HepG2 (cell line): ENCODE results near the gene TMEM235. TPM values are rescaled to one million over a fixed set of nuclear protein-coding genes. Genes with fewer than 3 reads are reported as not detected.

Experiments
- CEBPB ChIP-seq: IDR thresholded peaks from 2 replicates; pipeline ENCODE4 v1.6.1; 2011; ENCODE audit warnings: low read depth, low read length, improper control_type of control experiment, borderline replicate concordance
- EZH2 ChIP-seq: conservative IDR thresholded peaks from 2 replicates; pipeline ENCODE4 v1.6.1; 2012; ENCODE audit warnings: mild to moderate bottlenecking, low read depth, low read length, moderate library complexity
- IRX3 ChIP-seq: sonication (generic); formaldehyde crosslinking; IDR thresholded peaks from 2 replicates; pipeline ENCODE4 v1.8.1; 2023; ENCODE audit warnings: mild to moderate bottlenecking, low read depth, missing genetic modification reagents, borderline replicate concordance
- KAT7 ChIP-seq: IDR thresholded peaks from 2 replicates; pipeline ENCODE4 v1.6.1; 2018; ENCODE audit warnings: borderline replicate concordance, missing compliant biosample characterization
- KMT2A ChIP-seq: sonication (generic); formaldehyde crosslinking; IDR thresholded peaks from 2 replicates; pipeline ENCODE4 v1.4.0; 2020; ENCODE audit warnings: missing genetic modification reagents
- LCORL ChIP-seq, 2 experiments: fragments of 450-650 bp in 1 of 2; sonication (generic) in 1 of 2; formaldehyde crosslinking in 1 of 2; IDR thresholded peaks; 2 replicates each; pipeline versions ENCODE4 v1.5.0 to v1.6.1; 2017 to 2020; ENCODE audit warnings: antibody characterized with exemption in 1 of 2, missing genetic modification reagents in 1 of 2
- NFATC3 ChIP-seq: sonication (generic); formaldehyde crosslinking; IDR thresholded peaks from 2 replicates; pipeline ENCODE4 v1.5.1; 2020; ENCODE audit warnings: mild to moderate bottlenecking, missing genetic modification reagents
- PHB2 ChIP-seq: fragments of 450-650 bp; IDR thresholded peaks from 2 replicates; pipeline ENCODE4 v1.6.1; 2018; ENCODE audit not compliant: partially characterized antibody
- RORA ChIP-seq: sonication (generic); formaldehyde crosslinking; IDR thresholded peaks from 2 replicates; pipeline ENCODE4 v1.5.0; 2020; ENCODE audit warnings: mild to moderate bottlenecking, missing genetic modification reagents, moderate library complexity
- SIX4 ChIP-seq: sonication (generic); formaldehyde crosslinking; IDR thresholded peaks from 2 replicates; pipeline ENCODE4 v1.4.0; 2020; ENCODE audit warnings: missing genetic modification reagents
- SP1 ChIP-seq, 2 experiments: fragments of 450-650 bp in 1 of 2; sonication (generic) in 1 of 2; formaldehyde crosslinking in 1 of 2; IDR thresholded peaks; 2 replicates each; pipeline versions ENCODE4 v1.4.0 to v1.6.1; 2016 to 2020; ENCODE audit warnings: missing genetic modification reagents in 1 of 2
- TBP ChIP-seq: sonication (generic); formaldehyde crosslinking; IDR thresholded peaks from 2 replicates; pipeline ENCODE4 v1.5.0; 2020; ENCODE audit warnings: missing genetic modification reagents
- ZNF883 ChIP-seq: sonication (generic); formaldehyde crosslinking; IDR thresholded peaks from 2 replicates; pipeline ENCODE4 v1.5.1; 2020; ENCODE audit warnings: mild to moderate bottlenecking, missing genetic modification reagents; ENCODE audit errors: not compliant biosample characterization
- polyA plus RNA-seq, 8 experiments: library from polyadenylated mRNA; depleted of rRNA in 3 of 8; stranded (reverse) in 7 of 8; unstranded in 1 of 8; fragments of >200 nt; fragmentation: Illumina TruSeq in 4 of 8; extraction: Trizol in 4 of 8; gene quantifications; 2 replicates each; pipeline versions ENCODE4 v1.2.1 to v1.2.3, GENCODE V29; 2011 to 2016; ENCODE audit warnings: low read depth in 4 of 8, missing spikeins in 1 of 8, mixed read lengths in 1 of 8; ENCODE audit not compliant: insufficient read depth in 1 of 8
- total RNA-seq, 5 experiments: library from RNA; depleted of rRNA; stranded (reverse); fragments of >200 nt; fragmentation: Illumina TruSeq; extraction: Trizol; gene quantifications; 2 replicates each; pipeline ENCODE4 v1.2.3, GENCODE V29; 2016; ENCODE audit warnings: low read depth in 1 of 5
- TF ChIP-seq, protein P1 (sequence below): sonication (generic); formaldehyde crosslinking; IDR thresholded peaks from 2 replicates; pipeline ENCODE4 v1.9.0; 2021; ENCODE audit warnings: missing genetic modification reagents, borderline replicate concordance
- TF ChIP-seq, protein P2 (sequence below): sonication (generic); formaldehyde crosslinking; IDR thresholded peaks from 2 replicates; pipeline ENCODE4; 2020; ENCODE audit warnings: missing genetic modification reagents, mild to moderate bottlenecking, borderline replicate concordance
- TF ChIP-seq, protein P3 (sequence below): sonication (generic); formaldehyde crosslinking; IDR thresholded peaks from 2 replicates; pipeline ENCODE4 v1.8.0; 2022; ENCODE audit warnings: missing genetic modification reagents, low read depth, mild to moderate bottlenecking, borderline replicate concordance
- TF ChIP-seq, protein P4 (sequence below): sonication (generic); formaldehyde crosslinking; IDR thresholded peaks from 2 replicates; pipeline ENCODE4 v1.4.0; 2020; ENCODE audit warnings: missing genetic modification reagents
- TF ChIP-seq, protein P5 (sequence below): sonication (generic); formaldehyde crosslinking; IDR thresholded peaks from 2 replicates; pipeline ENCODE4 v1.5.0; 2020; ENCODE audit warnings: missing genetic modification reagents, mild to moderate bottlenecking, borderline replicate concordance

Gene TMEM235
- total and polyA plus RNA-seq, 2 of the 13 experiments (the other 11 are each of a cell fraction or from before 2014, with no cell fraction given): not detected

DNA sequence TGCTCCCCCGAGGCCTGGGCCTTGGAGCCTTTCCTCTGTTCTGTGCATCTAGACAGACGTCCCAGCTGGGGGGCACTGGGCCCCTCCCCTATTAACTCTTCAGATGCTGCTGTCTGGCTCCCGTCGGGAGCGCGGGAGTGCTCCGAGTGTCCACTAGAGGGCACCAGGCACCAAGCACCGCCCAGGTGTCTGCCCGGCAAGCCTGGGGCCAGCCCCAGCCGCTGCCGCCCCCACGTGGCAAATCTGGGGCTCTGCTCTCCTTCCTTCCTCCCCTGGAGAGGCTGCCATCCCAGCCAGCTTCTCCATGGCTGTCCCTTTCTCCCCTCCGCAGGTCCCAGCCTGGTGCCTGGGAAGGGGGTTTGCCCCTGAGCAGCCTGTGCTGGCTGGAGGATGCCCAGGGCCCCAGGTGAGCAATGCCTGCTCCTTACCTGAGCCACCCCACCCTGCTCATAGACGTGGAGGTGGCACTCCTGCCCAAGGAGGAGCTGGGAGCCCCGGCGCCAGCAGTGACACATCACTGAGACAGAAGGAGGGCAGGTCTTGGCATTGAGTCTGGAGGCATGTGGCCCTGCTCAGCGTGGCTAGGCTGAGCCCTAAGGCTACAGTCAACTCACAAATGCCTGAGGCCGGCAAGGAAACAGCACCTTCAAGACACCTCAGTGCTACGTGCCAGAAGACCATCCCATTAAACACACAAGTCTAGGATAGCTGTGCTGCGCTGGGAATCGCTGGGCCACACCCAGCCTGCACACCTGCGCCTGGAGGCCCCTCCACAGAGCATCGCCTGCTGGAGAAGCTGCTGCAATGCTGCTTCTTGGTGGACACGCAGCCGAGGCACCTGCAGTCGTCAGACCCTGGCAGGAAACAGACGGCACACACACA lies 19.7 kb downstream of the TMEM235 start (continued):
- TF ChIP-seq, protein P1, sequence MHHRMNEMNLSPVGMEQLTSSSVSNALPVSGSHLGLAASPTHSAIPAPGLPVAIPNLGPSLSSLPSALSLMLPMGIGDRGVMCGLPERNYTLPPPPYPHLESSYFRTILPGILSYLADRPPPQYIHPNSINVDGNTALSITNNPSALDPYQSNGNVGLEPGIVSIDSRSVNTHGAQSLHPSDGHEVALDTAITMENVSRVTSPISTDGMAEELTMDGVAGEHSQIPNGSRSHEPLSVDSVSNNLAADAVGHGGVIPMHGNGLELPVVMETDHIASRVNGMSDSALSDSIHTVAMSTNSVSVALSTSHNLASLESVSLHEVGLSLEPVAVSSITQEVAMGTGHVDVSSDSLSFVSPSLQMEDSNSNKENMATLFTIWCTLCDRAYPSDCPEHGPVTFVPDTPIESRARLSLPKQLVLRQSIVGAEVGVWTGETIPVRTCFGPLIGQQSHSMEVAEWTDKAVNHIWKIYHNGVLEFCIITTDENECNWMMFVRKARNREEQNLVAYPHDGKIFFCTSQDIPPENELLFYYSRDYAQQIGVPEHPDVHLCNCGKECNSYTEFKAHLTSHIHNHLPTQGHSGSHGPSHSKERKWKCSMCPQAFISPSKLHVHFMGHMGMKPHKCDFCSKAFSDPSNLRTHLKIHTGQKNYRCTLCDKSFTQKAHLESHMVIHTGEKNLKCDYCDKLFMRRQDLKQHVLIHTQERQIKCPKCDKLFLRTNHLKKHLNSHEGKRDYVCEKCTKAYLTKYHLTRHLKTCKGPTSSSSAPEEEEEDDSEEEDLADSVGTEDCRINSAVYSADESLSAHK: no peak
- TF ChIP-seq KMT2A (CRISPR knock-in tag) (peak; percentile 38; the same call in 1 of the 2 replicates), RORA (no peak), SP1 (IDR thresholded peaks at IDR 0.05) (no peak), SP1 (CRISPR knock-in tag; IDR thresholded peaks at IDR 0.05) (peak; percentile 84), TBP (CRISPR knock-in tag) (no peak), PHB2 (no peak), NFATC3 (CRISPR knock-in tag) (no peak), SIX4 (no peak), IRX3 (CRISPR knock-in tag) (no peak), ZNF883 (CRISPR knock-in tag) (no peak), EZH2 (no peak), KAT7 (CRISPR knock-in tag) (peak; percentile 47; the same call in 1 of the 2 replicates), LCORL (IDR thresholded peaks at IDR 0.05) (no peak), LCORL (CRISPR knock-in tag; IDR thresholded peaks at IDR 0.05) (peak; percentile 53; the same call in 1 of the 2 replicates), CEBPB (no peak)
- TF ChIP-seq, protein P2, sequence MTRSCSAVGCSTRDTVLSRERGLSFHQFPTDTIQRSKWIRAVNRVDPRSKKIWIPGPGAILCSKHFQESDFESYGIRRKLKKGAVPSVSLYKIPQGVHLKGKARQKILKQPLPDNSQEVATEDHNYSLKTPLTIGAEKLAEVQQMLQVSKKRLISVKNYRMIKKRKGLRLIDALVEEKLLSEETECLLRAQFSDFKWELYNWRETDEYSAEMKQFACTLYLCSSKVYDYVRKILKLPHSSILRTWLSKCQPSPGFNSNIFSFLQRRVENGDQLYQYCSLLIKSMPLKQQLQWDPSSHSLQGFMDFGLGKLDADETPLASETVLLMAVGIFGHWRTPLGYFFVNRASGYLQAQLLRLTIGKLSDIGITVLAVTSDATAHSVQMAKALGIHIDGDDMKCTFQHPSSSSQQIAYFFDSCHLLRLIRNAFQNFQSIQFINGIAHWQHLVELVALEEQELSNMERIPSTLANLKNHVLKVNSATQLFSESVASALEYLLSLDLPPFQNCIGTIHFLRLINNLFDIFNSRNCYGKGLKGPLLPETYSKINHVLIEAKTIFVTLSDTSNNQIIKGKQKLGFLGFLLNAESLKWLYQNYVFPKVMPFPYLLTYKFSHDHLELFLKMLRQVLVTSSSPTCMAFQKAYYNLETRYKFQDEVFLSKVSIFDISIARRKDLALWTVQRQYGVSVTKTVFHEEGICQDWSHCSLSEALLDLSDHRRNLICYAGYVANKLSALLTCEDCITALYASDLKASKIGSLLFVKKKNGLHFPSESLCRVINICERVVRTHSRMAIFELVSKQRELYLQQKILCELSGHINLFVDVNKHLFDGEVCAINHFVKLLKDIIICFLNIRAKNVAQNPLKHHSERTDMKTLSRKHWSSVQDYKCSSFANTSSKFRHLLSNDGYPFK: no peak; the same call in 1 of the 2 replicates
- TF ChIP-seq, protein P3, sequence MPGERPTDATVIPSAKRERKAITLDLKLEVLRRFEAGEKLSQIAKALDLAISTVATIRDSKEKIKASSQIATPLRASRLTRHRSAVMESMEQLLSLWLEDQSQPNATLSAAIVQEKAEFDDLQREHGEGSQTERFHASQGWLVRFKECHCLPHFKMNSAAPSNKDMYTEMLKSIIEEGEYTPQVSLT (CRISPR knock-in tag): no peak
- TF ChIP-seq, protein P4, sequence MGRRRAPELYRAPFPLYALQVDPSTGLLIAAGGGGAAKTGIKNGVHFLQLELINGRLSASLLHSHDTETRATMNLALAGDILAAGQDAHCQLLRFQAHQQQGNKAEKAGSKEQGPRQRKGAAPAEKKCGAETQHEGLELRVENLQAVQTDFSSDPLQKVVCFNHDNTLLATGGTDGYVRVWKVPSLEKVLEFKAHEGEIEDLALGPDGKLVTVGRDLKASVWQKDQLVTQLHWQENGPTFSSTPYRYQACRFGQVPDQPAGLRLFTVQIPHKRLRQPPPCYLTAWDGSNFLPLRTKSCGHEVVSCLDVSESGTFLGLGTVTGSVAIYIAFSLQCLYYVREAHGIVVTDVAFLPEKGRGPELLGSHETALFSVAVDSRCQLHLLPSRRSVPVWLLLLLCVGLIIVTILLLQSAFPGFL (CRISPR knock-in tag): no peak
- TF ChIP-seq, protein P5, sequence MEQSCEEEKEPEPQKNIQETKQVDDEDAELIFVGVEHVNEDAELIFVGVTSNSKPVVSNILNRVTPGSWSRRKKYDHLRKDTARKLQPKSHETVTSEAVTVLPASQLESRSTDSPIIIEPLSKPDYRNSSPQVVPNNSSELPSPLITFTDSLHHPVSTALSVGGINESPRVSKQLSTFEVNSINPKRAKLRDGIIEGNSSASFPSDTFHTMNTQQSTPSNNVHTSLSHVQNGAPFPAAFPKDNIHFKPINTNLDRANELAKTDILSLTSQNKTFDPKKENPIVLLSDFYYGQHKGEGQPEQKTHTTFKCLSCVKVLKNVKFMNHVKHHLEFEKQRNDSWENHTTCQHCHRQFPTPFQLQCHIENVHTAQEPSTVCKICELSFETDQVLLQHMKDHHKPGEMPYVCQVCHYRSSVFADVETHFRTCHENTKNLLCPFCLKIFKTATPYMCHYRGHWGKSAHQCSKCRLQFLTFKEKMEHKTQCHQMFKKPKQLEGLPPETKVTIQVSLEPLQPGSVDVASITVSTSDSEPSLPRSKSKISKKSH (CRISPR knock-in tag): no peak; the same call in 1 of the 2 replicates
